ENCODE measurements around the gene SELPLG.
A peak's percentile ranks its signal among the peaks of the same experiment; 100 is the strongest.
"Not testable (repeated sequence)": the region's sequence is repeated elsewhere in the genome, so short reads cannot be mapped to it uniquely, and the experiment has no call there.

Gene SELPLG

DNA sequence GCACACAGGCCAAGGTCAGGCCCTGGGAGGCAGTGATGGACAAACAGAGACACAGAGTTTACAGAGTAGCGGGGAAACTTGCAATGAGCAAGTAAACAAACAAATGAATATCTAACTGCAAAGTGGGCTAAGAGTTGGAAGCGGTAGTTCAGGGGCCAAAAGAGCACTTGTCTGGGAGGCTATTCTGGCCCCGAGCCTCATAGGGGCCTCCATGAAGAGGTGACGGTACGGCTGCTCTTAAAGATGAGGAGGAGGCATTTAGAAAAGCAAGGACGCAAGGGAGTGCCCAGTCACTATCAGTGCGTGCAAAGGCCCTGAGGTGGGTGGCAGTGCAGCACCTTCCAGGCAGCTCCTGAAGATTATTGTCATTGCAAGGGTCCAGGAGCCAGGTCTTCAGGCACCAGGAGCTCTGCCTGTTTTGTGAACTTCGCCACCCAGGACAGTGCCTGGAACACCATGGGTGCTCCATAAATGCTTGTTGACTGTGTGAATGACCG lies 31.4 kb downstream of the SELPLG start:
- DNase-seq, result no peak

DNA sequence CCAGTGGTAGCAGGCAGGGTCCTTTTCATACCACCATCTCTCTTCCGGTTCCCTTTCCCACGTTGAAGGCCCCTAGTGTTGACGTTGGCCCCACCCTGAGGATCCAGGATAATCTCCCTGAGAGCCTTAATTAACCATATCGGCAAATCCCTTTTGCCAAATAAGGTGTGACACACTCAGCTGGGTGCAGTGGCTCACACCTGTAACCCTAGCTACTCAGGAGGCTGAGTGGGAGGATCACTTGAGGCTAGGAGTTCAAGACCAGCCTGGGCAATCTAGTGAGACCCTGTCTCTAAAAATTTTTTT lies 33.0 kb downstream of the SELPLG start:
- DNase-seq, result no peak

DNA sequence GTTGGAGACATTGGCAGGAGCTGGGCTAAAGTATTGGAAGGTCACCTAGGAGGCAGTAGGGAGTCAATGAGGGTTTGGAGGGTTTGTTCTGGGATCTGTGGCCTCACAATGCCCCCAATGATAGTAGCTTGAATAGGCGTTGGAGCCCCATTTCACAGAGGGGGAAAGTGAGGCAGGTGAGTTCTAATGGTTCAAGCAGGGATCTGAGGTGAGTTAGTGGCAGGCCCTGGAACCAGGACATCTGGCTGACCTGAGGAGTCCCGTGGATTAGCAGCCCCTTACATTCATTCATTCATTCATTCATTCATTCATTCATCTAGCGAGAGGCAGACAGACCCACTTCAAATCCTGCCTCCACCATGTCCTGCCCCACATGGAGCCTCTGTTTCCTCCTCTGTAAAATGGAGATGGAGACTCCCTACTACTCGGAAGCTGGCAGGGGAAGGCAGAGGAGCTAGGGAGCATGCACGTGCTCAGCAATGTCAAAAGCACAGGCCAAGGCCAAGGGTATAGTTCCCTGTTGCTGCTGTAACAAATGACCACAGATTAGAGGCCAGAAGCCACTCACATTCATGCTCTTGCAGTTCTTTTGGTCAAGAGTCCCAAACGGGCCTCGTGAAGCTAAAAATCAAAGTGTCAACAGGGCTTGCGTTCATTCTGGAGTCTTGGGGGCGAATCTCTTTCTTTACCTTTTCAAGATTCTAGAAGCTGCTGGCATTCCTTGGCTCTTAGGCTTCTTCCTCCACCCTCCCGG lies 33.6 kb downstream of the SELPLG start:
- DNase-seq, result no peak

DNA sequence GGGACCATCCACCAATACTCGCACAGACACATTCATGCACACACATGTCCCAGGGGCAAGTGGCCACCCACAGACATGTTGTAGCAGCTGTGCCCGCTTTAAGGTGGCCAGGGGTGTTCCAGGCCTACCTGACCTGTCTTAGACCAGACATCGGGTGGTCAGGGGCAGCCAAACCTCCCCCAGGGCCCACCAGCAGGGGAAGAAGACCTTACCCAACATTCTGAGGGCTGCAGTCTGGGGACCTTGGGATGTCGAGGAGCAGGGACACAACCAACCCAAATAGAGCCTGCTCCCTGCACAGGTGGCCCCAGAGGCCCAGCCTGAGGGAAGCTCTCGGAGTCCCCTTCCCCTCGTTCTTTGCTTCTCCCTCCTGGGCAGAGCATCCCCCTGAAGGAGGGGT lies 34.2 kb downstream of the SELPLG start:
- no peak for DNase-seq

DNA sequence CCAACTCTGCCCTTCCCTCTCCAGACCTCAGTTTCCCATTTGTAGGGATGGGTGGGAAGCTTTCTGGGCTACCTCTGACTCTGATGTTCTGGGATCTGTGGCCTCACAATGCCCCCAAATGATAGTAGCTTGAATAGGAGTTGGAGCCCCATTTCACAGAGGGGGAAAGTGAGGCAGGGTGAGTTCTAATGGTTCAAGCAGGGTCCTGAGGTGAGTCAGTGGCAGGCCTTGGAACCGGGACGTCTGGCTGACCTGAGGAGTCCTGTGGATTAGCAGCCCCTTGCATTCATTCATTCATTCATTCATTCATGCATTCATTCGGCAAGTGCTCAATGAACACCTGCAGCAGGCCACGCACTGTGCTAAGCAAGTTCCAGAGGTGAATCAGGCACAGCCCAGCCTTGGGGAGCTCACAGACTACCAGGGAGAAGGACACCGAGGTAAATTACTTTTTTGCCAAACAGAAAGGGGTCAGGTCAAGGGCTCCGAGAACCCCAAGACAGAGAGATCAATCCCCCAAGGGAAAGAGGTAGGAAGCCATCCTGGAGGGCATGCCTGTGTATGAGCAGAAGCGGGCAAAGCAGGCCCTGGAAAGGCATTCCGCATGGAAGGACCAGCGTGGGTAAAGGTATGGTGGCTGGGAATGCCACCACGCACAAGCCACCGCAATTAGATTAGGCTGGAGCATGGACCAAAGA lies 35.0 kb downstream of the SELPLG start:
- DNase-seq, result no peak

DNA sequence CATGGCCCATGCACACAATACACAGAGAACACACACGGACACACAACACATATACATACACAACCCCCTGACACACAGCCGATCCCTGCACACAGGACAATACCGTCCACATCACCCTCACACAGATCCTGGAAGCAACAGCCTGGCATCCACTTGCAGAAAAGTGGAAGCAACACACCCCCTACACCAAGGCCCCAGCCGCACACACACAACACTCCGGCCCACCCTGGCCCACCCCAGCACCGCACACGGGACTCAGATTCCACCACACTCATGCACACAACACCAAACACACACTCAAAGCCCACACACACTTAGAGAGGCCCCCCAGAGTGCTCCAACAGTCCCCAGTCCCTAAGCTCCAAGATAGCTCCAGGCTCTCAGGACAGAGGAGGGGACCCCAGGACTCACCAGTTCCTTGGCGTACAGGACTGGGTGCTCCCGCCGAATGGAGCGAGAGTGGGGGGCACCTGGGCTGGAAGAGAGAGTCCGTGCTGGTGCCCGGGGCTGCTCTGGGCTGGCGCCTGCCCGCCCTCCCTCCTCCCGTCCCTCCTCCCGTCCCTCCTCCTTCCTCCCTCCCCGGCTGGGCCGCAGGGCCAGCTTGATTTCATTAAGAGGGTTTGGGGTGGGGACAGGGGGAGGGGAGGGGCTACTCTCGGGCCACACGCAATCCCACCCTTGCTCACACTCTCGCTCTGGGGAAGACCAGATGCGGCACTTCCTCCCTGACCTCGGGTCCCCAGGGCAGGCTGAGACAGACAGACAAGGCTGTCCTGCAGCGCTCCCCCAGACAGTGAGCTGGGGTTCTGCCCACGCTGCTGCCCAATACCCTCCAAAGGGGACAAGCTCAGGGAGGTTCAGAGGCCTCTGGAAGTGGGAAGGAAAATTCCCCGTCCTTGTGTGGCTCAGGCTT lies 35.9 kb downstream of the SELPLG start, which contains the start of gene TMEM119:
Gene TMEM119, minus strand, starts transcription at position 526 of the 913 bp plus-strand sequence. CDS start 5,701 bp downstream, outside the sequence.
- DNase-seq, result no peak

DNA sequence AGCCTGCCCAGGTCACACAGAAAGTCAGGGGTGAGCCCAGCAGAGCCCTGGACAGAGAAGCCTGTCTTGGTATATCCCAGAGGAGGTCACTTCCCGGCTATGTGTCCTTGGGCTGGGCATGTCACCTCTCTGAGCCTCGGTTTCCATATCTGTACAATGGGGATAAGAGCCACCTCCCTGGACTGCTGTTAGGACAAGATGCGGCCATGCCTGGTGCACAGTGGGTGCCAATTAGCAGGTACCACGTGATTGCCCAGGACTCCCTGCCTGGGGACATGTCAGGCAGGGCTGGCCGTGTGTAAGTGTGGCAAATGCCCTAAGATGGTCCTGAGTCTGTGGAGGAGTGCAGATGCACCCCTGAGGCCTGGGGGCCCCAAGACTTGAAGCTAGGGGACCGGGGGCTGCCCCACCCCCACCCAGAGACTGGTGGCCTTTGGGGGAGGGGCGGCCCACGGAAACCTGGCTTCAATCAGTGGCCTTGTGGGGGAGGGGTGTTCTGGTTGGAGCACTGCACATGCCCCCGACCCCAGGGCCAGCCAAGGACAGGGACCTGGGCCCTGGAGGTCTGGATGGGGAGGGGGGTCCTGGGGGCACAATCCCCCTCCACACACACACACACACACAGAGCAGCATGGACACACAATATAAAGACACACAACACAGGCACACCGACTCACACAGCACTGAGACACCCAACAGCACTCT lies 36.7 kb downstream of the SELPLG start:
- no peak for DNase-seq

DNA sequence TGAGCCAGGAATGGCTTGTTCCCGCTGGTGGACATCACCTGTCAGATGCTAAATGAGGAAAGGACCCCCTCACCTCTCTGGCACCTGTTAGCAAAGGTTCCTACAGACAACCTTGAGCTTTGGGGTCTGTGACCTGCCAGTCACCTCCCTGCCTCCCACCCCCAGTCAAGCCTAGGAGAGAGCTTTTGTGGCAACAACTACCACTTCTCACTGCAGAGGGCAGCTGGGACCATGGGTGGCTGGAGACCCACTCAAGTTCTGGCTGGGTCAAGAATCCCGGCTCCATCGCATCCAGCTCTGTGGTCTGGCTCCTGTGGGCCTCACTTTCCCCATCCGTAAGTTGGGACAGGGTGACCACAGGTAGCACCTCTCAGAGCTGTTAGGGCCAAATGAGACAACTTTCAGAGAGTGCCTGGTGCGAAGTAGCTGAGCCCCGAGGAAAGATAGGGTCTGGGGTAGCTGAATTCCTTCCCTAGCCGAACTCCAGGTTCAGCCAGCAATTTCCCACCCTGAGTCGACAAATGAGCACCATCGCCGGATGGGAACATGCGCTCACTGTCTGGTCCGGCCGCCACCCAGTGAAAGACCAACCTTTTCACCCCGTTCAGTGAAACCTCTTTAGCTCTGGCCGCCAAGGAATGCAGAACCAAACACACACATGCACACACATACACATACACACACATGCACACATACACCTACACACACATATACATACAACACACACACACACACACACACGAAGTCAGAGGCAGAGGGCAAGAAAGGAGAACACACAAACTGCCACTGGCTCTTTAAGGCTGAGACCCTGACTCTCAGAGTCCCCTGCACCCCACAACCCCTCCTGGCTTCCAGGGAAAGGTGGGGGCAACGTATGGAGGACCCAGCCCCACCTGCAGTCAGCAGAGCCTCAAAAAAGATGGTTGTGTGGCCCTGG lies 37.7 kb downstream of the SELPLG start:
- DNase-seq, result no peak

DNA sequence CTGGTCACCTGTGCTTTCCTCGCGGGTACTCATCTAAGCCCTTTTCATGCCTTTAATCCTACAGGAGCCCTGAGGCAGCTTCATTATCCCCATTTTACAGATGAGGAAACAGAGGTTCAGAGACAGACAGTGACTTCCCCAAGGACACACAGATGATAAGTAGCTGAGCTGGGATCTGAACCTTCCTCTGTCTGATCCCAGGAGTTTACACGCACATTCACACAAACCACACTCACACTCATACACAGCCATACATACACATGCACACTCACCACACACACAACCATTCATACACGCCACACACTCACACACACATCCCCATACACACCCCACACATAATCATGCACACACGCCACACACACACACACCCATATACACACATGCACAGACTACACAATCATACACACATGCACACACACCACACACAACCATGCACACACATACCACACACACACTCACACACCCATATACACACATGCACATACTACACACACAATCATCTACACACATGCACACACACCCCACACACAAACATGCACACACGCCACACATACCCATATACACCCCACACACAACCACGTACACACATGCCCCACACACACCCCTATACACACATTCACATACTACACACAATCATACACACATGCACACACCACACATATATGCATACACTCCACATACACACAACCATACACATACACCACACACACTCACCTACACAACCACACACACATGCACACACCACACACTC lies 38.6 kb downstream of the SELPLG start:
- DNase-seq, result no peak

DNA sequence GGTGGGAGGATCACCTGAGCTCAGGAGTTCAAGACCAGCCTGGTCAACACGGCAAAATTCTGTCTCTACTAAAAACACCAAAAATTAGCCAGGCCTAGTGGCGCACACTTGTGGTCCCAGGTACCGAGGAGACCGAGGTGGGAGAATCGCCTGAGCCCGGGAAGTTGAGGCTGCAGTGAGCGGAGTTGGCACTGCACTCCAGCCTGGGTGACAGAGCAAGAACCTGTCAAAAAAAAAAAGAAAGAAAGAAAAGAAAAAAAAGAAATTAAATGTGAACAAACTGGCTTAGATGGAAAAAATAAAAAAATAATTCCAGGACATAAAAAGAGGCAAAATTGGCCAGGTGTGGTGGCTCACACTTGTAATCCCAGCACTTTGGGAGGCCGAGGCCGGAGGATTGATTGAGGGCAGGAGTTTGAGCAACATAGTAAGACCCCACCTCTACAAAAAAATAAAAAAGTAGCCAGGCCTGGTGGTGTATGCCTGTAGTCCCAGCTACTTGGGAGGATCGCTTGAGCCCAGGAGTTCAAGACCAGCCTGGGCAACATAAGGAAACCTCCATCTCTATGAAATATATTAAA lies 39.3 kb downstream of the SELPLG start:
- DNase-seq, result no peak

DNA sequence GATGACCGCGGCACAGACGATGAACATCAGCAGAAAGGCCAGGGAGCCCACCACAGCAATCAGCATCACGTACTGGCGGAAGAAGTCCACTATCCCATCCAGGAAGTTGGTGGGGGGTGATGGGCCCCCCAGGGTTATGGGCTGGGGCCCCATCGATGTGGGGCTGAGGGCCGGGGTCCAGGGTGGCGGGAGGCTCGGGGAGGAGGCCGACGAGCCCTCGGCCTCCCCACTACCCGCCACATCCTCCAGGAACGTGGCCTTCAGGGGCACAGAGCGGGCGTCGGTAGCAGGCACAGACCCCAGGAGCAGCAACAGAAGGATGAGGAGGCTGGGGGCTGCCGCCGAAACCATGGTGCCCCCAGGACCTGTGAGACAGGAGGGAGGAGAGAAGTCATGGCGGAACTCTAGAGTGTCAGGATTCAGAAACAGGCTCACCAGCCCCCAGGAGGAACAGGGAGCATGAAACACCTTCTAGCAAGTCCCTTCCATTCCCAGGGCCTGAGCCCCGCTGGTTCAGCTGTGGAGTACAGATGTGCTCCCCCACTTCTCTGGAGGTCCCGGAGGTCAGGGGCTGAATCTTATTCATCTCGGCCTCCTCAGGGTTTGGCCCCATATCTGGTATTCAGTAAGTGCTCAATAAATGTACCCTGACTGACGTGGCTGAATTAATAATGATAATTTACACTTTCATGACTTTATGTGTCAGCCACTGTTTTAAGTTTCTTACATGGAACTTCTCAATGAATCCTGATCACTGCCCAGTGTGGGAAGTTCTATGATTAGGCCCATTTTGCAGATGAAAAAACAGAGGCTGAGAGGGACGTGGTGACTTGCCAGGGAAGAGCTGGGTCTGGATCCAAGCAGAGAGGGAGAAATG lies 41.4 kb downstream of the SELPLG start:
- no peak for DNase-seq

DNA sequence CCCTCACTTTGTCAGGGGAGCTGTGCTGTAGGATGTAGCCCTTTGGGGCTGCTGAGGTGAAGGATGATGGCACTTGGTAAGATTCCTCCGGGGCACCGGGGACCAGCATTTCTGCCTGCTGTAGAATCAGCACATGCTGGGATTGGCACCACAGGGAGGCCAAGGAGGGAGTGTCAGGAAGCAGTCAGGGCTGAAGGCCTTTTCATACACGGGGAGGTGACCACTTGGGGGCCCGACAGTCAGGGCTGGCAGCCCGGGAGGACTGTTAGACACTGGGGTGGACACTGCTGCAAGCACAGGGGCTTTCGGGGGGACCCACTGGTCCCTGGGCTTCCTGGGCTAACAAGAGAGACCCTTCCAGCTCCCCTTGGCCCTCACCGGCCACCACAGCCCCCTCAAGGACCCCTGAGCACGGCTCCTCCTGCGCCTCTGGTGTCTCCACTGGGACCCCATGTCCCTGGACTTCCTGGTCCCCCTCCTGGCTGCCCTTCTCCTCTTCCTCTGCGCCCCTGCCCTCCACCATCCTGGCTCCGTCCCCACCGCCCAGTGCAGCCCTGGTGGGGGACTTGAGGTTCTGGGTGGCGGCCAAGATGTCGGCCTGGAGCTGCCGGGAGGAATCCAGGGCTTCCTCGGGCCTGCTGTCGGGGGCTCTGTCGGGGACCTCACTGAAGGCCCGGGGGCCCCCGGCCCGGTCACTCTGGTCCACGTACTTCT lies 42.3 kb downstream of the SELPLG start:
- DNase-seq, result no peak

DNA sequence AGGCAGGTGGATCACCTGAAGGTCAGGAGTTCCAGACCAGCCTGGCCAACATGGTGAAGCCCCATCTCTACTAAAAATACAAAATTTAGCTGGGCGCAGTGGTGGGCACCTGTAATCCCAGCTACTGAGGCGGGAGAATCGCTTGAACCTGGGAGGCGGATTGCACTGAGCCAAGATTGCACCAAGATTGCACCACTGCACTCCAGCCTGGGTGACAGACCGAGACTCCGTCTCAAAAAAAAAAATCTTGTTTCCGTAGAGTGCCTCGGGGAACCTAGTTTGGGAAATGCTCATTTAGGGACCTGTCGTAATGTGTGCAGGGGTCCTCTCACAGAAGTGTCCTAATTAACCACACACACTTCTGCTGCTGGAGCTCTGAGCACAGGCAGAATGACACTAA lies 43.2 kb downstream of the SELPLG start:
- DNase-seq, result not testable (repeated sequence)

DNA sequence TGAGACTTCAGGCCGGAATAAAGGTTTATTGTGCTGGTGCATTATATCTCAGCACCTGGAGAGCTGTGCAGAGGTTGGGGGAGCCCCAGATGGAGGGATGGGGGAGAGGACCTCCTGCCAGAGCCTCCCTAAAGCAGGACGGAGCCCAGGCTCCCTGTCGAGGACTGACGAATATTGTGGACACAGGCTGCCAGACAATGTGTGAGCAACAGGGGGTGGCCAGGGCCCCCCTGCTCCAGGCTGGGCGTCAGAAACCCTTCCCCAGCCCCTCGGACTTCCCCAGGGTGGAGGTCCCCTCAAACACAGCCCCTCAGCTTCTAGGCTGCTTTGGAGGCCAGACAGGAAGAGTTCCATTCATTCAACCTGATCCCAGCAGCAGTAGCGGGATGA lies 43.9 kb downstream of the SELPLG start:
- DNase-seq, result no peak

DNA sequence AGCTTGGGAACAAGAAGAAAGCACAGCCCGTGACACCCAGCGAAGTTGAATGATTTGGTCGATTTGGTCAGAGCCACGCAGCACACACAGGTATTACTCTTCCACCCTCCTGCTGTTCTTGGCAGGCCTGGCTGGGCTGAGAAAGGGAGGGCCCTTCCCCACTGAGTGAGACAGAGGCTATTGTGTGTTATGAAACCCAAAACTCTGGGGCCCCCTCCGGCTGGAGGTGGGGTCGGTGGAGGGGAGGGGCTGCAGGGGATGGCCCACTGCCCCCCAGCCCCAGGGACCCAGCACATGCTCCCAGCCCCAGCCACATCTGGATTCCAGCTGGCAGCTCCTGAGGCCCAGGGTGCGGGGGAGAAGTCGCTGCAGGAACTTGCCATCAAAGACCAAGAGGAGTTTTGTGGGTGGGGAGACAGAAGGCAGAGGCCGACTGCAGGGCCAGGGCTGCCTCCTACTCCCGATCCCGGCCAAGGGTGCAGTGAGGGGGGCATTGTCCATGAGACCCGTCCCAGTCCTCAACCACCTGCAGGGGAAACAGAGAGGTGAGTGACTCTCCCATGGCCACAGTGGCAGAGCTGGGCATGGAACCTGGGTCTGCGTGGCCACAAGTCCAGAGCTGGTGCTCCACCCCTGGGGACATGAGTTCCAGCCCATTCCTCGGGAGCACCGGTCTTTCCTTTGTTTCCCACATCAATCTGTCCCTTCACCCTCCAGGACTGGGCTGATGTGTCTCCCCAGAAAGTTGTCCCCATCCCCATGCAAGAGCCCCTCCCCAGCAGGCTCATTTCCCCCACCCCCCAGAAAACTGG lies 44.5 kb downstream of the SELPLG start:
- DNase-seq, result peak; percentile 33

DNA sequence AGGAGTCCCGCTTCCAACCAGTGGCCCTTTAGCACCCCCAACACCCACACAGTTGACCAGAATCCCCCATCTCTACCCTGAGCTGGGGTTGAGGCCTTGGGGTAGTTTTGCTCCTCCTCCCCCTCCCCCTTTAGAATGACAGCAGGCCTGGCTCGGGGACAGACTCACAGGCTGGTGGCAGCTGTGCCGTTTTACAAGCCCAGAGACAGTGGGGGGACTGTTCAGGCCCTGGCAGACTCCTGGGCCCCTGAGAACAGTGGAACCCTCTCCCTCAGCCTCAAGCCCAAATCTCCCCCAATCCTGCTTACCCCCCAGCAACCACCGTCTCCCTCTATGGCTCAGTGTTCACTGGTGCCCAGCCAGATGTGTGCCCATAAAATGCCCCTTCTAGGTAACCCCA lies 45.9 kb downstream of the SELPLG start:
- DNase-seq, result peak; percentile 20

DNA sequence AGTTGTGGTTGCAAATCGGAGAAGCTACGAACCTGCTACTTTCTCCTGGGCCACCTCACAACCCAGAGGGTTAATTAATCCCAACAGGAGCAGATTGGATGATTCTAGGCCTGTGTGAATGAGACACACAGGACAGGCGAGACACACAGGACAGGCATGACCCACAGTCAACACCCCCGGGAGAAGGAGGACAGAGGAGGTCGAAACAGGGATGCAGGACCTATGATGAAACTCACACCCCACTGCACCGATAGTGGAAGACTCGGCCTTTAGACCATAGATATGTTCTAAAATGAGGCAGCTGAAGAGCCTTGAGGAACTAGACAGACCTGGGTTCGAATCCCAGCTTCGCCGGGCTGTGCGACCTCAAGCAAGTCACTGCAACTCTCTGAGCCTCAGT lies 47.4 kb downstream of the SELPLG start:
- no peak for DNase-seq

DNA sequence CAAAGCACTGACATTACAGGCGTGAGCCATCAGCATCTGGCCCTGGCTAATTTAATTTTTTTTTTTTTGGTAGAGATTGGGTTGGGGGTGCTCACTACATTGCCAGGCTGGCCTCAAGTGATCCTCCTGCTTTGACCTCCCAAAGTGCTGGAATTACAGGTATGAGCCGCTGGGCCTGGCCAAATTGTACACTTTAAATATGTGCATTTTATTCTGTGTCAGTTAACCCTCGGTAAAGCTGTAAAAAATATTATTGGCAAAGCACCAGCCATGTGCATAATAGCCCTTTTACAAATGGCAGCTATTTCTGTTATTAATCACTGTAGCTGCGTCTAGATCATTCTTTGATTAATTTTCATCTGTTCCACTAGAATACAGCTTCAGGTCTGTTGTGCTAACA lies 47.8 kb downstream of the SELPLG start:
- DNase-seq, result no peak

All from NCI-H2171 (cell line).